ENCODE results near the gene PLCD1.

DNA sequence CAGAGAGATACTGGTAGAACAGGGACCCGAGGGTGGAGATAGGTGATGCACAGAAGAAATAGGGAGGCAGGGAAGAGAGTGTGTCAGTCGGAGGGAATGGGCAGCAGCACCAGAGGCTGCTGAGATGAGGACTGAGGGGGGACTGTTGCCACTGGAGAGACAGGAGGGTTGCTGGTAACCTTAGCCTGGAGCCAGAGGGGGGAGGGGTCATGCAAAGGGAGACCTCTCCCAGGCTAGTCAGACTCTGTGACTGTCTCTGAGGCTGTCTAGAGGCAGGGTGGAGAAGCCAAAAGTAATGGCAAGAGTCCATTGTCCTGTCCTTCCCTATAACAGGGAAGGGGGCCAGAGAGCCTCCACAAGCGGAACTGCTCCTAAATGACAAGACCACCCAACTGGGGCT, 7.5 kb upstream of the PLCD1 start:
- TF ChIP-seq, protein P1, sequence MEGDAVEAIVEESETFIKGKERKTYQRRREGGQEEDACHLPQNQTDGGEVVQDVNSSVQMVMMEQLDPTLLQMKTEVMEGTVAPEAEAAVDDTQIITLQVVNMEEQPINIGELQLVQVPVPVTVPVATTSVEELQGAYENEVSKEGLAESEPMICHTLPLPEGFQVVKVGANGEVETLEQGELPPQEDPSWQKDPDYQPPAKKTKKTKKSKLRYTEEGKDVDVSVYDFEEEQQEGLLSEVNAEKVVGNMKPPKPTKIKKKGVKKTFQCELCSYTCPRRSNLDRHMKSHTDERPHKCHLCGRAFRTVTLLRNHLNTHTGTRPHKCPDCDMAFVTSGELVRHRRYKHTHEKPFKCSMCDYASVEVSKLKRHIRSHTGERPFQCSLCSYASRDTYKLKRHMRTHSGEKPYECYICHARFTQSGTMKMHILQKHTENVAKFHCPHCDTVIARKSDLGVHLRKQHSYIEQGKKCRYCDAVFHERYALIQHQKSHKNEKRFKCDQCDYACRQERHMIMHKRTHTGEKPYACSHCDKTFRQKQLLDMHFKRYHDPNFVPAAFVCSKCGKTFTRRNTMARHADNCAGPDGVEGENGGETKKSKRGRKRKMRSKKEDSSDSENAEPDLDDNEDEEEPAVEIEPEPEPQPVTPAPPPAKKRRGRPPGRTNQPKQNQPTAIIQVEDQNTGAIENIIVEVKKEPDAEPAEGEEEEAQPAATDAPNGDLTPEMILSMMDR (conservative IDR thresholded peaks at IDR 0.05) = no peak
- TF ChIP-seq EZH2 (IDR thresholded peaks at IDR 0.05; ENCODE audit: low read depth) = no peak
